ENCODE measurements around the gene WAC. TPM values are rescaled to one million over a fixed set of nuclear protein-coding genes. Genes with fewer than 3 reads are reported as not detected.

The WAC gene
- total and polyA plus RNA-seq, 2 experiments from 2014 or later: 59.4 to 116 TPM

DNA sequence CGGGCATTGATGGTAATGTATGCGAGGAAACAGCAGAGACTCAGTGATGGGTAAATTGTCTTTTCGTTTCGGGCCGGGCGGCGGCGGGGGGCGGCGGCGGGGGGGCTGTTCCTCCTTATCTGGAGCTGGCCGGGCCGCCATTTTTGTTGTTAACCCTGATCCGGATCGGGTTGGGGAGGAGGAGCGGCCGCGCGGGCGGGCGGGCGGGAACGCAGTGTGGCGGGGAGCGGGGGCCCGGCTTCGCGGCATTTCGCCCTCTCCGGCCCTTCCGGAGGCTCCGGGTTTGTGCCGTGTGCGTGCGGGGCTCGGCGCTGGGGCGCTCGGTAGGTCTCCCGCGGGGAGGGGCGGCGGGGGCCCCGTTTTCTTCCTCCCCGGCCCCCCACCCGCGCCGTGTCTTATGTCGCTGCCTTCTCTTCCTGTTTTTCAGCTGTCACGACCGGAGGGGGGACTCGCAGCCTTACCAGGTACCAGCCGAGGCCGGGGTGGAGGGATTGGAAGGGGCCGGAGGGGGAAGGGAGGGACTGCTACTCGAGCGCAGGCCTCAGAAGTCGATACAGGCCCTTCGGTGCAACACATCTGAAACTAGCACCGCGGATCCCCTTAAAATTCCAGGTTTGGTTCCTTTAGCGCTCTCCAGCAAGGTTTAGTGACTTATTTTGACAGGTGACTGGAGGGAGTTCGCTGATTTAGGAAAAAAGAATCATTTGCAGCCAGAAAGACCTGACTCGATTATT is 820 bp downstream of the WAC start:
- Mint-ChIP-seq H3K4me3 (peak overlapping the region; percentile 96), H3K27ac (peak overlapping the region; percentile 97), H3K27me3 (ENCODE audit: insufficient read depth, low read depth, poor library complexity) (peaks cover 8% of the 10 kb centered on the region), H3K9me3 (no peaks in the 10 kb centered on the region; the same call in 1 of the 3 replicates), H3K36me3 (ENCODE audit: low read depth) (peaks cover 58% of the 10 kb centered on the region), H3K4me1 (peaks cover 35% of the 10 kb centered on the region)
- Histone ChIP-seq H3K27me3 (ENCODE audit: insufficient read depth) (no peaks in the 10 kb centered on the region), H3K79me2 (replicated peaks; ENCODE audit: insufficient read depth) (peaks cover 63% of the 10 kb centered on the region), H3F3A (replicated peaks; ENCODE audit: low read depth) (no peaks in the 10 kb centered on the region), H4K20me1 (replicated peaks; ENCODE audit: insufficient read depth) (peaks cover 24% of the 10 kb centered on the region), H3K4me3 (peak overlapping the region; percentile 84), H3K36me3 (ENCODE audit: insufficient read depth) (peaks cover 37% of the 10 kb centered on the region), H3K4me1 (ENCODE audit: insufficient read depth) (peaks cover 11% of the 10 kb centered on the region; the same call in 1 of the 2 replicates), H2AFZ (no peak overlapping the region), H3K27ac (ENCODE audit: low read depth) (peak overlapping the region; percentile 90), H3K9me2 (ENCODE audit: insufficient read depth) (no peaks in the 10 kb centered on the region), H3K4me2 (peak overlapping the region; percentile 95)
- ATAC-seq (peak; percentile 10), DNase-seq (ENCODE audit: low spot score) (peak; percentile 72)
- no peak for TF ChIP-seq CREB1 (CRISPR knock-in tag; IDR thresholded peaks at IDR 0.05; ENCODE audit: low read depth)
- TF ChIP-seq EZH2 (IDR thresholded peaks at IDR 0.05; ENCODE audit: low read depth, unreplicated experiment): no peak
- TF ChIP-seq EZH2phosphoT487 (IDR thresholded peaks at IDR 0.05; ENCODE audit: unreplicated experiment): no peak
- no peak for TF ChIP-seq ZNF331 (CRISPR knock-in tag; IDR thresholded peaks at IDR 0.05; ENCODE audit: low read depth)
- no peak for TF ChIP-seq STAT1 (IDR thresholded peaks at IDR 0.05; ENCODE audit: unreplicated experiment)
- TF ChIP-seq NANOG (IDR thresholded peaks at IDR 0.05; ENCODE audit: borderline replicate concordance): no peak
- TF ChIP-seq ZNF114 (CRISPR knock-in tag; IDR thresholded peaks at IDR 0.05): no peak
- TF ChIP-seq, protein P1, sequence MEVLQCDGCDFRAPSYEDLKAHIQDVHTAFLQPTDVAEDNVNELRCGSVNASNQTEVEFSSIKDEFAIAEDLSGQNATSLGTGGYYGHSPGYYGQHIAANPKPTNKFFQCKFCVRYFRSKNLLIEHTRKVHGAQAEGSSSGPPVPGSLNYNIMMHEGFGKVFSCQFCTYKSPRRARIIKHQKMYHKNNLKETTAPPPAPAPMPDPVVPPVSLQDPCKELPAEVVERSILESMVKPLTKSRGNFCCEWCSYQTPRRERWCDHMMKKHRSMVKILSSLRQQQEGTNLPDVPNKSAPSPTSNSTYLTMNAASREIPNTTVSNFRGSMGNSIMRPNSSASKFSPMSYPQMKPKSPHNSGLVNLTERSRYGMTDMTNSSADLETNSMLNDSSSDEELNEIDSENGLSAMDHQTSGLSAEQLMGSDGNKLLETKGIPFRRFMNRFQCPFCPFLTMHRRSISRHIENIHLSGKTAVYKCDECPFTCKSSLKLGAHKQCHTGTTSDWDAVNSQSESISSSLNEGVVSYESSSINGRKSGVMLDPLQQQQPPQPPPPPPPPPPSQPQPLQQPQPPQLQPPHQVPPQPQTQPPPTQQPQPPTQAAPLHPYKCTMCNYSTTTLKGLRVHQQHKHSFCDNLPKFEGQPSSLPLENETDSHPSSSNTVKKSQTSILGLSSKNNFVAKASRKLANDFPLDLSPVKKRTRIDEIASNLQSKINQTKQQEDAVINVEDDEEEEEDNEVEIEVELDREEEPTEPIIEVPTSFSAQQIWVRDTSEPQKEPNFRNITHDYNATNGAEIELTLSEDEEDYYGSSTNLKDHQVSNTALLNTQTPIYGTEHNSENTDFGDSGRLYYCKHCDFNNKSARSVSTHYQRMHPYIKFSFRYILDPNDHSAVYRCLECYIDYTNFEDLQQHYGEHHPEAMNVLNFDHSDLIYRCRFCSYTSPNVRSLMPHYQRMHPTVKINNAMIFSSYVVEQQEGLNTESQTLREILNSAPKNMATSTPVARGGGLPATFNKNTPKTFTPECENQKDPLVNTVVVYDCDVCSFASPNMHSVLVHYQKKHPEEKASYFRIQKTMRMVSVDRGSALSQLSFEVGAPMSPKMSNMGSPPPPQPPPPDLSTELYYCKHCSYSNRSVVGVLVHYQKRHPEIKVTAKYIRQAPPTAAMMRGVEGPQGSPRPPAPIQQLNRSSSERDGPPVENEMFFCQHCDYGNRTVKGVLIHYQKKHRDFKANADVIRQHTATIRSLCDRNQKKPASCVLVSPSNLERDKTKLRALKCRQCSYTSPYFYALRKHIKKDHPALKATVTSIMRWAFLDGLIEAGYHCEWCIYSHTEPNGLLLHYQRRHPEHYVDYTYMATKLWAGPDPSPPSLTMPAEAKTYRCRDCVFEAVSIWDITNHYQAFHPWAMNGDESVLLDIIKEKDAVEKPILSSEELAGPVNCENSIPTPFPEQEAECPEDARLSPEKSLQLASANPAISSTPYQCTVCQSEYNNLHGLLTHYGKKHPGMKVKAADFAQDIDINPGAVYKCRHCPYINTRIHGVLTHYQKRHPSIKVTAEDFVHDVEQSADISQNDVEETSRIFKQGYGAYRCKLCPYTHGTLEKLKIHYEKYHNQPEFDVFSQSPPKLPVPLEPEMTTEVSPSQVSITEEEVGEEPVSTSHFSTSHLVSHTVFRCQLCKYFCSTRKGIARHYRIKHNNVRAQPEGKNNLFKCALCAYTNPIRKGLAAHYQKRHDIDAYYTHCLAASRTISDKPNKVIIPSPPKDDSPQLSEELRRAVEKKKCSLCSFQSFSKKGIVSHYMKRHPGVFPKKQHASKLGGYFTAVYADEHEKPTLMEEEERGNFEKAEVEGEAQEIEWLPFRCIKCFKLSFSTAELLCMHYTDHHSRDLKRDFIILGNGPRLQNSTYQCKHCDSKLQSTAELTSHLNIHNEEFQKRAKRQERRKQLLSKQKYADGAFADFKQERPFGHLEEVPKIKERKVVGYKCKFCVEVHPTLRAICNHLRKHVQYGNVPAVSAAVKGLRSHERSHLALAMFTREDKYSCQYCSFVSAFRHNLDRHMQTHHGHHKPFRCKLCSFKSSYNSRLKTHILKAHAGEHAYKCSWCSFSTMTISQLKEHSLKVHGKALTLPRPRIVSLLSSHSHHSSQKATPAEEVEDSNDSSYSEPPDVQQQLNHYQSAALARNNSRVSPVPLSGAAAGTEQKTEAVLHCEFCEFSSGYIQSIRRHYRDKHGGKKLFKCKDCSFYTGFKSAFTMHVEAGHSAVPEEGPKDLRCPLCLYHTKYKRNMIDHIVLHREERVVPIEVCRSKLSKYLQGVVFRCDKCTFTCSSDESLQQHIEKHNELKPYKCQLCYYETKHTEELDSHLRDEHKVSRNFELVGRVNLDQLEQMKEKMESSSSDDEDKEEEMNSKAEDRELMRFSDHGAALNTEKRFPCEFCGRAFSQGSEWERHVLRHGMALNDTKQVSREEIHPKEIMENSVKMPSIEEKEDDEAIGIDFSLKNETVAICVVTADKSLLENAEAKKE (CRISPR knock-in tag; IDR thresholded peaks at IDR 0.05): no peak
